T1000 (cell line): ENCODE data around the gene KANK4.
A peak's percentile ranks its signal among the peaks of the same experiment; 100 is the strongest.

Source experiments
- DNase-seq: peaks from one replicate; lab custom pipeline; 2025; ENCODE audit warnings: mixed read lengths; lab: John Stamatoyannopoulos, UW

KANK4 gene

DNA sequence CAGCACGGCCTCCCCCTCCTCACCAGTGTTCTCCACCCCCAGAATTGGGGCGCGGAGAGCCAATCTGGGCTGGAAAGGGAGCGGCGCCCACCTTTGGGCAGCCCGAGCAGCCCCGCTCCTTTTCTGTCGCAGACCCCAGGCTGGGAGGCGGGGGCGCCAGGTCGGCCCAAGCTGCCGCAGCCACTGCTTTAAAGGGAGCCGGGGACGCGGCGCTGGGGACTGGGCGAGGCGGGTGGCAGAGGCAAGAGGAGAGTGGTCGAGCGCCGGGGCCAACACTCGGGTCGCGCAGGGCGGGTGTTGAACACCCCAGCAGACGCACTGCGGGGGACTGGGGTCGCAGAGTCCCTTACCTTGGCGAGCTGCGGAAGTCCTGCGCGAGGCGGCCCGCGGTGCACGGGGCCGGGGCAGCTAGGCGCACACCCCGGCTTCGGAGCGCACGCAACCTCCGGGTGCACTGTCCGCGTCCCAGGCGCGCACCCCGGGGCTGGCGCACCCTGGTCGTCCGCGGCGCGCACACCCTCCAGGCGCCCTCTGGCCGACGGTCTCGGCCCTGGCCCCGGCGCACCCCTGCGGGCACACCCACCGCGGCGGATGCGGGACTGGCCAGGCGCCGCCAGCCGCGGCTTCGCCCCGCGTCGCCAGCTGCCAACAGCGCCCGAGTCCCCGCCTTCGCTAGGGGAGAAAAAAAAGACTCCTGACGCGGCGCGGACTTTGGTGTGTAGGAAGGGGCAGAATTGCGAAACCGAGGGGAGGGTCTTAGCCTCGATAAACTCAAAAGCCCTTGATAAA lies at the start of gene KANK4:
Gene KANK4, minus strand, starts transcription at position 679 of the 789 bp plus-strand sequence. CDS start 37,870 bp downstream, outside the sequence.
- no peak for DNase-seq

DNA sequence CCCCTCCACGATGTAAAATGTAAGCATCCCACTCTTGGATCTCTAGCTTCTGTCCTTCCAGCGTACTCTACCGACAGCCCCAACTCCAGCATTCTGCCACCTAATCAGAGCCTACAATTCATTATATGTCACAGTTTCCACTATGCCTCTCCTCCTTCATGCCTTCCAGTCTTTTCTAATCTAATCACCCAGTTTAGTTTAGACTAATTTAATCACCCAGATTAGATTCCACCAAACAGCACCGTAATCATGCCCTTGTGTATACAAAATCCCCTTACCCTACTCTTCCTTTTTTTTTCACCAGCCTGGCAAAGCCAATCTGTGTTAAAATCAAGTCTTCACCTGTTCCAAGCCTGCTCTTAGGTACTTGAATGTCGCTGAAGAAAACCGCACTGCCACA lies 49.8 kb upstream of the KANK4 start:
- no peak for DNase-seq

DNA sequence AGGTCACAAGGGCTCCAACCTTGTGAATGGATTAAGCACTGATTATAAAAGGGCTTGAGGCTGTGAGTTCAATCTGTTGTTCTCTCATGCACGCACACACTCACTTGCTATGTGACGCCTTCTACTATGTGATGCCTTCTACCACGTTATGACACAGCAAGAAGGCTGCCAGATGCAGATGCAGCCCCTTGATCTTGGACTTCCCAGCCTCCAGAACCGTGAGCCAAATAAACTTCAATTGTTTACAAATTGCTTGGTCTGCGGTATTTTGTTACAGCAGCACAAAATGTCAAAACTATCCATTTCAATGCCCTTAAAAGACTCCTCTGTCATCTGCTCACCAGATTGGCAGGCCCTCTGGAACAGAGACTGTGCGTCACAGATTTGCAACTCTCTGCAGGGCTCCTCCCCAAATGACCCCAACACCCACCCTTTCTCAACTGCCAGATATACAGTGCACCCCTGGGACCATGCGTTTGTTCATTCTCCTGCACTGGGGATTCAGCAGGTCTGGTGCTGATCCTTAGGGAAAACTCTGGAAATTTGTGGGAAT lies 47.8 kb upstream of the KANK4 start:
- no peak for DNase-seq

DNA sequence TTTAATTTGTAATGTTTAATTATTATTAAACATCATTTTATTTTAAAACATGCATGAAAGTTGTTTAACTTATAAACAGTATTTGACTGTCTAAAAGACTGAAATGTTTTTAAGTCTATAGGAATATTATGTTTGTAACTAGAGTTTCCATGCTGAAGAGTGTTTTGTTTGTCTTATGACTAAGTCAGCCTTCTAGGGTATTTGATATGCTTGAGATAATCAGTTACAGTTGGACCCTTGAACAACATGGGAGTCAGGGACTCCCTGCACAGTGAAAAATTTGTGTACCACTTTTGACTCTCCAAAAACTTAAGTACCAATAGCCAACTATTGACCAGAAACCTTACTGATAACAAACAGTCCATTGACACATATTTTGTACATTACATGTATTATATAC lies 45.5 kb upstream of the KANK4 start:
- DNase-seq = no peak

DNA sequence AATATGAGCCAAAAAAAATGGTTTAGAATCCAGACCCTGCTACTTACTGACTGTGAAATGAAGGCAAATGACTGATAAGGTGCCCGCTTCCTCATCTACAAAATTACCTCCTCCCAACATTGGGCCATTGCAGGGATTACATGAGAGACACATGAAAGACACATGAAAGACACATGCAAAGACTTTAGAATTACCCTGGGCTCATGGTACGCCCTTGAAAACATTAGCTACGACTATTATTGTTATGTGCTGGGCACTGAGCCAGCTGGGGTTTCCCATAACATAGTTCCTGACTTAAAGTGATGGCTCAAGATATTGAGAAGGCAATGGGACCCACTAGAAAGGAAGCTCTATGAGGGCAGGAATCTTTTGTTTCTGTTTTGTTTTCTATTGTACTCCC lies 43.7 kb upstream of the KANK4 start:
- no peak for DNase-seq

DNA sequence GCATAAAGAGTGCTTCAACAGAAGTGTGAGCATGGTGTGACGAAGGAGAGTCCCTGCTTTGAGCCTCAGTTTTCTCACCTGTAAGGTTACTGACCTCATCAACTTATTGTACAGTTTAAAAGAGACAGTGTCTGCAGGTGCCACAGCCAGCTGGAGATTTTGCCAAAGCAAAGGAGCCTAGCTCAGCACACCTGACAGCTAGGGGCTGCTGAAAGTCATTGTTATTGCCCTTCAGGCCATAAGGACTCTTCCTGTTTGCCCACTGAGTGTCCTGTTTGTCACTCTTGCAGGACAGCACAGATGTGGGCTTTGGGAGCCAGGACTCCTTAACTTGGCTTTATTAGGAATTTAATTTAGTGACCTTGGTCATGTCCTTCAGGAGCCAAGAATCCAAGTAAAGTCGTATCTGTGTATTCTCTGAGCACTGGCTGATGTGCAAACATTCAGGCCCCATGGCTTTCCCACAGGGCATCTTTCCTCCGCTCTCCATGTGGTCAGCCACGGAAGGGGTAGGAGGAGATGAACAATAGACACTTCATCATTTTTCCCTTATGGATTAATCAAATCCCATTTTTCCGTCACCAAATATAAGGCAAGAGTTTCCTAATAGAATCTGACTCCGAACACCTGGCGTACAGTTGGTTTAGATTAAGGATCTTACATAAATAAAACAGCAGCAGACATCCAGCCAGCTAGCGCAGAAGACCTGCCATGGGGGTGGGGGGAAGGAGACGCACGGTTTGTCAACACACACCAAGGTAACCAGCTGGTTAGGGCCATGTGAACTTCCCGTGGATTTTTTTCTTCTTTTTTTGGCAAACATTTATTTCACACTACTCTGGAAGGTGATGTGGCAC lies 43.1 kb upstream of the KANK4 start:
- no peak for DNase-seq

DNA sequence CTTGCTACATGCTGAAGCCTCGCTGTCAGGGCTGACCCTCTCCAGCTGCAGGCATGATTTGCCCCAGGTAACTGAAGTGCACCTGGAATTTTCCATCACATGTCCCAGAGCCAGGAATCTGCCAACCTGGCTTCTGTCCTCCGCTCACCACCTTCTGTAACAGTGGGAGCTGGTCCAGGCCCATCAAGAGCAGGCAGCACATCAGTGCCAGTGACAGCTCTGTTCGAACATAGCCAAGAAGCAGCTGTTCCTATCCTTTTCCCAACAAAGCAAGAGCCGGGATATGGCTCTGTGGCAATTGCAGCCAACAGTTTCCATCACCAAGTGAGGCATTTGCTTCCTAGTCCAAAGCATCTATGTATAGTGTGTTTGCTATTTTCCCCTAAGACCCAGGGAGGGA lies 42.2 kb upstream of the KANK4 start:
- DNase-seq = no peak

DNA sequence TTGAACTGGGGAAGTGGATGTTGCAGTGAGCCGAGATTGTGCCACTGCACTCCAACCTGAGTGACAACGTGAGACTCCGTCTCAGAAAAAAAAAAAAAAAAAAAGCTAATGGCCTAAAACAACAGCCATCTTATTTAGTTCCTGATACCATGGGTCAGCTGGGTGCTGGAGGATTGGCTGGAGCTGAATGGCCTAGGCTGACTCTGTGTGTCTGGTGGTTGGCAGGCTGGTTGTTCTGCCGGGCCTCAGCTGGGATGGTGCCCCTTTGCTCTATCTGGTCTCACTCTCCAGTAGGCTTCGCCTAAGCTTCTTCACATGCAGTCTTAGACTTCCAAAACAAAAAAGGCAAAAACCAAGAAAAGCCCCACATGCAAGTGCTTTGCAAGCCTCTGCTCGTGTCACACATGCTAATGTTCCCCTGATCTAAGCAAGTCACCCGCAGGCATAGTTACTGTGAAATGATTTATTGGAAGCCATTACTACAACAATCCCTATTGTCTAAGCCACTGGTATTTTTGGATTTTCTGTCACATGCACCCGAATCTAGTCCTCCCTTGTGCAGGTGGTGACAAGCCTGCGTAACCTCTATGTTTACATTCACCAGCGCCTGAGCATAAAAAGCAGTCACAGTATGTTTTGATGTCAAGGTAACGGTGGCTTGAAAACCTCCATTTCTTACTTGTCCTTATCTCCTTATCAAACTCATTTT lies 39.6 kb upstream of the KANK4 start:
- no peak for DNase-seq

DNA sequence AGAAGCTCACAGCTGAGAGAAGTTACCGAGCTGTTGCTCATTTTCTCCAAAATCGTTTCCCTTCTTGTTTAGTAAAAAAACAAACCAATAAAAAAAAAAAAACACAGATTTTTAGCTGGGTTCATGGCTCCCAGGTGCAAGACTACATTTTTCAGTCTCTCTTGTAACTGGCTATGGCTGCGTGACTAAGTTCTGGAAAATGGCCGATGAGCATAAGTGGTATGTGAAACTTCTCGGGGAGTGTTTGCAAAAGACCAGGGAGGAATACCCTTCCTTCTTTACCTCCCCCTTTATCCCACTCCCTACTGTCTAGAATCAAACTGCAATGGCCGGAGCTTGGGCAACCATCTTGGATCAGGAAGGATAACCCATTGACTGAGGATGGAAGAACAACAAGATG lies 38.7 kb upstream of the KANK4 start:
- DNase-seq = no peak

DNA sequence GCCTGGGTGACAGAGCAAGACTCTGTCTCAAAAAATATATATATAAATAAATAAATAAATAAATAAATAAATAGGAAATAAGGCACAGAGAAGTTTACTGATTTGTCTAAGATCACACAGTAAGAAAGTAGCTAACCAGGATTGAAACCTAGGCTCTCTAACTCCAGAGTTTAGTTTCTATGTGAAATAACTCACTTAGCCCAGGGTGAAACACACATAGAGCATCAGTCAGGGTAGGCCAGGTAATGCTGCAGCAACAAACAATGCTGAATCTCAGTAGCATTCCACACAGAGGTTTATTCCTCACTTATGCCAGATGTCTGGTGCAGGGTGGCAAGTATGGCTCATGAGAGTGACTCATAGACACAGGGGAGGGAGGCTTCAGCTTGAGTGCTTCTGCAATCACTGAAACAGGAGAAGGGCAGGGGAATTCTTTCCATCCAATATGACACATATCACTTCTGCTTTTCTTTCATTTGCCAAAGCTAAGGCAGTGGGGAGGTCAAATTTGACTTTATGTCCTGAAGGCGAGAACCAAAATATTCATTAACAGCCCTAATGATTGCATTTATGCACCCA lies 37.1 kb upstream of the KANK4 start:
- DNase-seq = peak; percentile 56

DNA sequence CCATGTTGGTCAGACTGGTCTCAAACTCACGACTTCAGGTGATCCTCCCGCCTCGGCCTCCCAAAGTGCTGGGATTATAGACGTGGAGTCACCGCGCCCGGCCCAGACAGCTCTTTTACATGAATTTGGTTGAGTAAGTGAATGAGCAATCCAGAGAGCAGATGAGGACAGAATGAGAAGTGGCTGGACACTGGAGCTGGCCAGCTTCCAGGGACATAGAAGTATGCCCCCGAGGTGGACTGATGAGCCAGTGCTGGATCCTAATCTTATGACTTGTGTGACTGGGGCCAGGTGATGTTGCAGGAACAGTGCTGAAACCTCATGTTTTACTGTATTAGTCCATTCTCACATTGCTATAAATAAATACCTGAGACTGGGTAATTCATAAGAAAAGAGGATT lies 35.9 kb upstream of the KANK4 start:
- no peak for DNase-seq

DNA sequence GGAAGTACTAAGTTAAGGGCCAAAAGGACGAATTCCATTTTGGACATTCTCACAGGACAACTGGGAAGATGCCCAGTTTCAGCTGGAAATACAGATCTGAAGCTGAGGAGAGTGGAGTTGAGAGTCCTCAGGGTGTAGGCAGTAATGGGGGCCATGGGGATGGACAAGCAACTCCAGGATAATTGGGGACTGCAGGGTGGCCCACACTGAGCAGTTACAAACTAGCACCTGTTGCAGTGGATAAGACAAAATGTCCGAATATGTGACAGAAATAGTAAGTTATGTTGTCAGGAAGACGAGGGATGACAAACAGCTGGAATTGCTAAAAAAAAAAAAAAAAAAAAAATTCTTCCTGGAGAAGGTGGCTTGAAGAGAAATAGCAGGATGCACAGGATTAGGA lies 34.6 kb upstream of the KANK4 start:
- DNase-seq = no peak

DNA sequence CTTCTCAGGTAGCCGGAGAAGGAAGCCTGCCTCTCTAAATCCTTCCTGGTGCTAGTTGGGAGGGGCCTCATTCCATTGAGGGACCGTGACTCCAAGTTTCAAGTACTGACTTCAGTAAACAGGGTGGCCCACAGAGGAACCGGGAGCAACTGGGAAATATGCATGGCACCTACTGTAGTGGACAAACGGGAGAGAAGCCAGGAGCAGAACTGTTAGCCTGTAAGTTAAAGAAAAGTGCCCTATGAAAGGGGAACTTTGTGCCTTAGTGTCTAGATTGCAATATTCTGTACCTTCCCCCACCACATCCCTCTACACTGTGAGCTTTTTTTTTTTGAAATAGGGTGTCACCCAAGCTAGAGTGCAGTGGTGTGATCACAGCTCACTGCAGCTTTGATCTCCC lies 33.2 kb upstream of the KANK4 start:
- no peak for DNase-seq

DNA sequence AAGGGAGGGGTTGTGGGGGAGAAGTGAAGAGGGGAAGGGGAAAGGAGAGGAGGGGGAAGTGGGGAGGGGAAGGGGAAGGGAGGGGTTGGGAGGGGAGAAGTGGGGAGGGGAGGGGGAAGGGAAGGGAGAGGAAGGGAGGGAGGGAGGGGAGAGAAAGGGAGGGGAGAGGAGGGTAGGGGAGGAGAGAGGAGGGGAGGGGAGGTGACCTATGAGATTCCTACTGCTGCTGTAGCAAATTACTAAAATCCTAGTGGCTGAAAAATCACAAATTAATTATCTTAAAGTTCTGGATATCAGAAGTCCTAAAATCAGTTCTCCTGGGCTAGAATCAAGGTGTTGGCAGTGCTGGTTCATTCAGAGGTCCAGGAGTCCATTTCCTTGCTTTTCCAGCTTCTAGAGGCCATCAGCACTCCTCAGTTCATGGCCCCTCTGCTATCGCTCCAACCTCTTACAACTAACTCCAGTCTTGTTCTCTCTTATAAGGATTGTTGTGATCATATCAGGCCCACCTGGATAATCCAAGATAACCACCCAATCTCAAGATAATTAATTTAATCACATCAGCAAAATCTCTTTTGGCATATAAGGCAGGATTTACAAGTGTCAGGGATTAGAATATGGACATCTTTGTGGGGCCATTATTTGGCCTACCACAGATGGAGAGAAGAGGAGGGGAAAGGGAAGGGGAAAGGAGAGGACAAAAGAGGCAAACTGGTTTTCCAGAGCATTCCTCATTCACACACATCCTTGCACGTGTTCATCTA lies 30.4 kb upstream of the KANK4 start:
- no peak for DNase-seq

DNA sequence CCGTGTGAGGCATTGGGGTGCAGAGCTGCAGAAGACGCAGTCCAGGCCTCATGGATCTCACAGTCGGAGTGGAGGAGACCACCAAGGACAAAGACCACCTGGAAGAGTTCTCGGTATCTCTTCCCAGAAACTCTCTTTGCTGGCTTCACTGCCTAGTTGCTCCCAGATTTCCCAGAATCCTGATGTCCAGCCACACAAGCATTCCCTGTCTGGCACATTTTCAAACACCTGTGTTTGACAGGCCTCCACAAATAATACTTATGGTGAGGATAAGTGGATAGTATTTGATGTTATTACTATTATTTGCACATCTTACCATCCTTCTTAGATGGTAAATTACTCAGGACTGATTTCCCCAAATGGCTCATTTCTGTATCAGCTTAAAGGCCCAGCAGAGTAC lies 27.7 kb upstream of the KANK4 start:
- no peak for DNase-seq

DNA sequence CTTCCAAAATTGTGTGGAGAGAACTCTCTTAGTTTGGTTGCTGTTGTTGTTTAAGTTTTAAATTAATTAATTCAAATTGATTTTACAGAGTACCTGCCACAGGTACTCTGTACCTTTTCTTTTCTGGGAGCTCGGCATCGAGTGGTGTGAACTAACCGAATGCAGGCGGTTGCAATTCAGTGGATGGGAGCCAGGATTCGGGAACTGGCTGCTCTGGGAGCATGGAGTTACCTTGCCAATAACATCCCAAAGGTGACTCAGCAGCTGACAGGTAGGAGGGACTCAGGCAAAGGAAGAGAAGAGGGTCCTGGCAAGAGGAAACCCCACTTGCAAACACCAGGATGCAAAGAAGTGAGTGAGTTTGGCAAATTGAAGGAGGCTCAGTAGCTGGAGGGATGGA lies 24.7 kb upstream of the KANK4 start:
- DNase-seq = no peak

DNA sequence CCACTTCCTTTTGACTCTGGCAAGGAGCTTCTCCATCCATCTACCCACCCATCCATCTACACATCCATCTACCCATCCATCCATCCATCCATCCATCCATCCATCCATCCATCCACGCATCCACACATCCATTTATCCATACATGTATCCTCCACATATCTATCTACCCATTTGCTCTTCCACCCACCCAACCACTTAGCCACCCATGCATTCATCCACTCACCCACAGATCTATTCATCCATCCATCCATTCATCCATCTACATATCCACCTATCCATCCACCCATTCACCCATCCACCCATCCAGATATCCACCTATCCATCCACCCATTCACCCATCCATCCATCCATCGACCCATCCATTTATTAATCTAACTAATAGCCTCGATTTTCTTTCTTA lies 23.0 kb upstream of the KANK4 start:
- no peak for DNase-seq

DNA sequence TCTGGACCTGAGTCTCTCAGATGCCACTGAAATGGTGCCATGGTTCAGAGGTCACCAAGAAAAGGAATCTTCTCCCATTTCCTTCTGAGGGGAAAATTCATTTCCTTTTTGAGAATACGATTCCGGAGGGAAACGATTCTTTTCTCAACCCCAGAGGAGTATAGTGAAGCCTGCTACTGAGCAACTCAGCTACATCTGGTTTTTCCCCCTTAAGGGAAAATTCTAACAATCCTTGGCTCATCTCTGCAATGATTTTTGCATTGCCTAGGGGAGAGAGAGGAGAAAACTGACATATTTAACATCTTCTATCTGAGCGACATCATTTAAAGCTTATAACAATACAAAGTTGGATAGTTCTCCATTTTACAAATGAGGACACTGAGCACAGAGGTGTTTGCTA lies 22.4 kb upstream of the KANK4 start:
- DNase-seq = no peak

DNA sequence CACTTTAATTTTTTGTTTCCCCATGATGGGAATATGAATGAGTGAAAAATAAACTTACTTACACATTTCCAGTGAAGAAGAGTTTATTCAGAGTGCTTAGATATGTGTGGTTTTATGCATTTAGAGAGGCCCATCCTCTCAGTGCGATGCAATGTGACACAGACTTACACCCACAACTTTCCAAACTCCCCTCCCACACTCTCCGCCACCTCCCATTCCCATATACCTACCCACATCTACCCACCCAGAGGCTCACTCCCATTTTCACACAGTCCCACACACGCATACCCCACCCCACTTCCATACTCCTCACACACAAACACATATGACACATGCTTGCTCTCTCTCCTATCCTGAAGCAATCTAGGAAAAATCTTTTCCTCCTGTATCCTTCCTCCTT lies 21.9 kb upstream of the KANK4 start:
- DNase-seq = no peak

DNA sequence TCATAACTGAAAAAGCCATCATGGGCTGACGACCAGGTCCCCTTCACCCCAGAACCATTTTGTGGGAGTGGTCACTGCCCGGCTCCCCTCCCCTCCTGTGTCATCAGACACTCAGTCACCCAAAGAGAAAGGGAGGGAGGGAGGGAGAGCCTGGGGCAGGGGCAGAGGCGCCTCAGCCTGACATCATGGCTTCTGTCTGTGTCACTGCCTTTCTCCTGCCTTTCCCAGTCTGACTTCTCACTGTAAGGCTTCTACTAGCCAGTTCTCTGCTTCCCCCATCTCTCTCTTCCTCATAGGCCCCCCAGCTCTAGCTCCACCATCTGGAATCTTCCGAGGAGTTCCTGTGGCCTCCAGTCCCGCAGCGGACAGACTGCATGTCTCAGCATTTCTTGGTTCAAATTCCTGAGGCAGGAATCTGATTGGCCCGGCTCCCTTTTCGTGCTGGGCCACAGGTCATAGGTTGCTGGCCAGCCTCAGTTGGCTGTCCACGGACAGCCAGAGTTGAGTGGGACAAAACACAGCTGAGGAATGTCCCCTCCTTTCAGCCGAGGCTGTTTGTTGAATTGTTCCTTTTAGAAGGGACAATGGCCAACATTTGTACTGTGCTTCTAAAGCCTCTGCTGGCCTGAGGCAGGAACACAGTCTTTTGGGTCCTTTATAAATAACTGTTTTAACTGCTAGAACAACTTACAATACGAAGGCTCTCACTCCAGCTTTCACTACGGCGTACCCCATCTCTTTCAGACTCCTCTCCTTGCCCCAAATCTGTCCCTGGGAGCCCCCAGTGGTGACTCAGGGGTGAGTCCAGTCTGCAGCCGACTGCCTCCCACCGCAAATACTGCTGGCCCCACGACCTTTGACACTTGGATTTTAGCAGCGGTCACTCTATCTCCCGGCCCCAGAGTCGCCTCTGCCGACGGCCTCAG lies 18.7 kb upstream of the KANK4 start:
- no peak for DNase-seq
